ENCODE results near the gene PEX6. TPM values are rescaled to one million over a fixed set of nuclear protein-coding genes. Genes with fewer than 3 reads are reported as not detected.
"Not testable (repeated sequence)": the region's sequence is repeated elsewhere in the genome, so short reads cannot be mapped to it uniquely, and the experiment has no call there.

The PEX6 gene
- total RNA-seq, 1 donor from 2014 or later: 28.5 TPM

DNA sequence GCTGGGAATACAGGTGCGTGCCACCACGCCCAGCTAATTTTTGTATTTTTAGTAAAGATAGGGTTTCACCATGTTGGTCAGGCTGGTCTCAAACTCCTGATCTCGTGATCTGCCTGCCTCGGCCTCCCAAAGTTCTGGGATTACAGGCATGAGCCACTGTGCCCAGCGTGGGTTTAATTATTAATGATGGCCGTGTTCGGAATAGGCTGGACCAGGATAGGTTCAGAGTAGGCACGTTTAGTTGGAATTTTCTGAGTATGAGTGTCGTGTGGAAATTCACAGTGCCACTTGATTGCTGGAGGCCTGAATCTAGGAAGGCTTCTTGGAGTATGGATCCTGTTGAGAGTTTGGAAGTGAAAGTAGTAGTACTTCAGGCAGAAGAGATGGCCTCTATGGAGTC lies 19.2 kb upstream of the PEX6 start:
- intact Hi-C loops (cut with micrococcal nuclease): not testable (repeated sequence)

DNA sequence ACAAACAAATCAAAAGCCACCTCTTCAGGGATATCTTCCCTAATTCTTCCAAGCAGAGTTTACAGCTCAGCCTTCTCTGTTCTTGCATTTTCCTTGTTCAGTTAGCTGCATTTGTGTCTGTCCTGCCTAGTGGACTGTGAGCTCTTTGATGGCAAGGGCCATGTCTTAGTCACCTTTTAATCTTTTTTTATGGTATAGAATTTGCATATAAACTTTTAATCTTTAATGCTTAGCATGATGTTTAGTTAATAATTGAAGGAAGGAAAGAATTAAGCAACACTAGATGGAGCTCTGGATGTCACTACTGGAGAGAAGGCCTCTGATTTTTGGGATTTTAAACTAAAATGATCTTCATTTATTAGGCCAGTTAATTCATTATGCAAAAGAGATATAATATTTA lies 17.5 kb upstream of the PEX6 start:
- intact Hi-C loops (cut with micrococcal nuclease): no loop called here

- intact Hi-C loops (cut with micrococcal nuclease): no loop called here
Observed at GRCh38 chr6:42993445-42993844, 14.5 kb upstream of the PEX6 start.

GRCh38 chr6:42989923-42990322 lies 10.9 kb upstream of the PEX6 start:
- intact Hi-C loops (cut with micrococcal nuclease): no loop called here

DNA sequence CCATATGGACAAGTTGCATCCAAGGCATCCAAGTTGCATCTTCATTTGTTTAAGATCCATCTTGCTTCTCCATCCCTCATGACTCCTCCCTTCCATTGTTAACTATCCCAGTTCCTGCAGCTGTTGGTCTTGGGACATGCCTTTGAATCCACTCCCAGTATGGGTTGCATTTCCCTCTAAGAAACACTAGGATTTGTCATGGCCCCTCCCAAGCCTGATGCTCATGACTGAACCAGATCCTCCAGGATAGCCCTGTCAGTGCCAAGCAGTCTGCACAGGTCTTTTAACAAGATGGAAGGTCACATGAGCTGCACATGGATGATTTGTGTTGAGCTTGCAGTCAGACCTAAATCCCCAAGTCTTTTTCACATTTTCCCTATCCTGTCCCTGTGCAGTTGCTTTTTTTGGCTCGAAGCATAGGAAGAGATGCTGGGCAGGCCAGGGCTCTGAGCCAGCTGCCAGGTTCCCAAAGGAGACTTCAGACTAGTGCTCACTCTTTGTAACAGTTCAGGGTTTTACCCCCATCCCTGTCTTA lies 9.6 kb upstream of the PEX6 start:
- intact Hi-C loops (cut with micrococcal nuclease): no loop called here

GRCh38 chr6:42987533-42988451 lies 8.8 kb upstream of the PEX6 start:
- intact Hi-C loops (cut with micrococcal nuclease): no loop called here

DNA sequence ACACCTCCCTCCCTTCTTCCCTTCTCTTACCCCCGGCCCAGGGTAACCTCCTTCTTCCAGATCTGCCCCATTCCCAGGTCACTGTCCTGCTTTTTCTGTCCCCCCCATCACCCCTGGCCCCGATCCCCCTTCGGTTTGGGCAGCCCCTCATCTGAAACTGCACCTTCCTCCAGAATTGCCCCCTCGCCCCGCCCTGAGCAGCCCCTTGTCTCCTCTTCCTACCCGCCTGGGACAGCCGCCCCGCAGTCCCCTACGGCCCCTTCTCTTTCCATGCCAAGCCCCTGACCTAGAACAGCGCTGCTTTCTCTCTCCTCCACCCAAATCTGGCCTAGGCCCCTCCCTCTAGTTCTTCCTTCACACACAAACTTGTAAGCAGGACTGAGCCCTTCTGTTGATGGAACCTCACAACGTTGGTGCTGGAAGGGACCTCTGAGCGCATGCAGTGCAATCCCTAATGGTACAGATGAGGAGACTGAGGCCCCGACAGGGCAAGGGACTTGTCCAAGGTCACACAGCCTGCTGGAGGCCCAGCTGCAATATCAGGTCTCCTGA lies 6.0 kb upstream of the PEX6 start:
- intact Hi-C loops (cut with micrococcal nuclease): loop anchor here (1.0 to 2.0 kb wide), 3 partner anchors 29 to 68 kb away; partner anchors contain the start of genes CNPY3, CUL7 and KLHDC3

GRCh38 chr6:42984001-42984923 lies 5.3 kb upstream of the PEX6 start, which contains the start of gene PPP2R5D:
Gene PPP2R5D, plus strand, starts transcription at chr6:42984570. Its CDS starts 108 bp downstream, at chr6:42984678.
- intact Hi-C loops (cut with micrococcal nuclease): loop anchor here (1.0 to 2.0 kb wide), 3 partner anchors 30 to 69 kb away; partner anchors contain the start of genes CNPY3, CUL7 and KLHDC3

DNA sequence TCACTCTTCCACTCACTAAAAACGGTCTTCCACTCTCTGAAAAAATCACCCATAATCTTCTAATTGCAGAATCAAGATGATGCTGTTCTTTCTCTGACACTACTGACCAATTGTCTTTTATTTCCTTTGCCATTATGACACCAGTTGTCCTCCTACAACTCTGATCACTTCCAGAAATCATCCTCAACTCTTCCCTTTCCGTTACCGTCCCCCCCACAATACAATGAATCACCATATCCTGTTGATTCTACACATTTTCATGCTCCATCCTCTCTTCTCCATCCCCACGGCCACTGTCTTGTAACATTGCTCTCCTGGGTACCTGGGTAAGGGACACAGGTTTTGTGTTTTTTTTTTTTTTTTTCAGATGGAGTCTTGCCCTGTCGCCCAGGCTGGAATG lies 2.9 kb upstream of the PEX6 start:
- intact Hi-C loops (cut with micrococcal nuclease): no loop called here

GRCh38 chr6:42979523-42980177 lies 669 bp upstream of the PEX6 start:
- intact Hi-C loops (cut with micrococcal nuclease): loop anchor here (1.0 kb wide), 4 partner anchors 34 to 192 kb away; partner anchors contain the start of genes CNPY3, KLC4, MEA1 and MRPL2

GRCh38 chr6:42978487-42978838 lies 518 bp downstream of the PEX6 start:
- intact Hi-C loops (cut with micrococcal nuclease): no loop called here

DNA sequence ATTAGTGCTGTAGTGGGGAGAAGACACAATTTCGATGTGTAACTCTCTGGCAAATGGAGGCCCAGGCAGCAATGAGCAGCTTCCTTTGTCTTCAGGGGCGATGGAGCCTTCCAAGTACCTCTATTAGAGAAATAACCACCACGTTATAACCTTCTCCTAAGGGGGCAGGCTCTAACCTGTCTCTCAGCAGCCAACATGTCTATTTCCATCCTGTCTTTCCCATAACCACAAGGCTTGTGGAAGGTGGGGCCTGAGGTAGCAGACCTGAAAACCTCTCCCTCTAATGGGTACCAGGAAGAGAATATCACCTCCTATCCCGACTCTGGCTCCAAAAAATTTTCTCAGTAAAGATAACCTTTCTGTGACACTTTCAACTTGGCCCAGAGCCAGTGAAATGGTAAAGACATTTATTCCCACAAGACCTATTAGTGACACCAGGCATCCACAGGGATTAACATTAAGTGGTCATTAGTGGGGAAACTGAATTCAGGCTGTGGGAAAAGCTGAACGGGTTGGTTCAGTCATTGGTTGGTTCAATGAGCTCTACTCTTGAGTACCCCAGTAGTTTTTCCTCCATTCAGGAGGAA lies 4.0 kb downstream of the PEX6 start:
- intact Hi-C loops (cut with micrococcal nuclease): no loop called here

DNA sequence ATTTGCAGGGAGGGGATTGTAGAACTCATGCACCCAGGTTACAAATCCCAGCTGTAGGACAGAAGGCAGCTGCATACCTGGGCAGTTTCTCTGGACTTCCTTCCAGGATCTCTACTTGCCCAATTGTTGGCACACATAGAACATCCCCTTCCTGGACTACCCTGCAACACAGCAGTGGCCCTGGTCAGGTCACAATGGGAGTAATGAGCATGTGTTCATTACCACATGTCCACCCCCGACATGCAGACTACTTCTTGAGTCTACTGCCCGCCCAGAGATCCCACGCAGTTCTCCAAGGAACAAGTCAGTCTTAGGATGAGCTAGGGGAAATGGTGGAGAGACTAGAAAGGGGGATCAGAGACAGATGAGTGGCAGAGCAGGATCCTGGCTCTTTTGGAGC lies 5.1 kb downstream of the PEX6 start:
- intact Hi-C loops (cut with micrococcal nuclease): no loop called here

DNA sequence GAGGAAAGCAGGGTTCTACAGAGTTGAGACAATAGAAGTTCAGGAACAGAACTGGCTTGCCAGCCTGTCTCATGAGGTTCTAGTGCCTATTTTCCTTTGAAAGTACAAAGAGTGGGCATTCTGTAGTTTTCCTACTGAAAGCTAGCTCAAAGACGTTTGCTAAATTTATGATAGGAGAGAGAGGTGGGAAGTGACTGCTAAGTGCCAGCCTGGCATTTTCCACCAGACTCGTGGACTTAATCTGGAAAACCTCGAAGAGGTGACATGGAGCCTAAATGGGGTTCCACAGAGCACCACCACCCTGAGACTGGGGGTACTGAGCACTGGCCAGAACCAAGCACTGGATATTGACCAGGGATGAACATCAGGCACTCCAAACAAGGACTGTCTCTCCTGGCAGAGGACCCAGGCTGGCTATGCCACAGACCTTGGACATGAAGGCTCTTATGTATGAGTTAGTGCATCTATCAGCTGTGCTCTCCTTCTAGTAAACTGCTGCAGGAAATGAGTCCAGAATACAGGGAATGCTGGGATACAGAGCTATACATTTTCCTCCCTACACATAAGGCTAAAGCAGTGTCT lies 7.1 kb downstream of the PEX6 start:
- intact Hi-C loops (cut with micrococcal nuclease): no loop called here

DNA sequence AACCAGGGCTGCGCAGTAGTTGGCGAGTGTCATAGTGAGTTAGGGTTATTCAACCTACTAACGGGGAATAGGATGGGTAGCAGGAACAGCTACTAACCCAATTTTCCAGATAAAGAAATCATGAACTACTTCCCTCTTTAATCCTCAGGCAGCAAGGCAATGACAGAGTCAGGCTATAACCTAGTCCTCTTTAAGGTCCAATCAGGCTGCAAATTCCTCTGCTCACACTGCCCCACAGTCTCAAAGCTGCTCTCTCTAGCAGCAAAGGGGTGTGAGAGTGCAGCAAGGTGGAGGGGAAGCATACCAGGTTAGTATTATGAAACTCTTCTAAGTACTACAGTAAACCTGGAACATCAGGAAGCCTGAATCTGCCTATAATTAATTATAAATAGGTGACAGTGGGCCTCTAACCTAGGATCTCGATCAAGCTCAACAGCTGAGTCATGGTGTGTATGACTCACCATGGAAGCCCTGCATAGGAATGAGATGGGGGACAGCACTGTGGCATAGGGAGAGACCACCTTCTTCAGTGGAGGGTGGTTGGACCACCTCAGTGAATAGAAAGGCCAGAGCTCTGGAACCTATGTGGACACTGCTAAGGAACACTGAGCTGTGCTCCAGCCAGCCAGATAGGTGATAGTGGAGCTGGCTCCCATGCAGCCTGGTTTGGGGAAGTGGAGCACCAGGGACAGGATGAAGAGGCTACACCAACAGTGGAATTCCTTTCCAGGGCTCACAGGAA lies 7.9 kb downstream of the PEX6 start:
- intact Hi-C loops (cut with micrococcal nuclease): no loop called here

DNA sequence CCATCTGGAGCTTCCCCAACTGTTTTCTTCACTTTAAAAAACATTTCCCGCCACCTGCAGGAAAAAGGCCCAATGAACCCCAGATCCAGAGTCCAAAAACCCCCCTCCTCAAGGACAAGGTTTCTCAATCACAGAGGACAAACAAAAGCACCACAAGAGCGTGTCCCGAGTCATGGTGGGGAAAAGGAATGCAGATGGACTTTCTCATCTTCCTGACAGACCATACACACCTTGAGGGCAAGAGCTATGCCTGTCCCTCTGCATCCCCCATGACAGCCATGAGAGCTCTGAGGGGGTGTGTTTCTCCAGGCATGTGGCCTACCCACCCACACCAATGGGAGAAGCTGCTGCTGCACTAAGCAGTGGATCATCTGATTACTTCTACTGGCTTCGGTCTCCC lies 9.0 kb downstream of the PEX6 start:
- intact Hi-C loops (cut with micrococcal nuclease): no loop called here

- intact Hi-C loops (cut with micrococcal nuclease): no loop called here
Observed at GRCh38 chr6:42969431-42969830, 9.6 kb downstream of the PEX6 start.

- intact Hi-C loops (cut with micrococcal nuclease): no loop called here
Observed at GRCh38 chr6:42968783-42969182, 10.2 kb downstream of the PEX6 start.

DNA sequence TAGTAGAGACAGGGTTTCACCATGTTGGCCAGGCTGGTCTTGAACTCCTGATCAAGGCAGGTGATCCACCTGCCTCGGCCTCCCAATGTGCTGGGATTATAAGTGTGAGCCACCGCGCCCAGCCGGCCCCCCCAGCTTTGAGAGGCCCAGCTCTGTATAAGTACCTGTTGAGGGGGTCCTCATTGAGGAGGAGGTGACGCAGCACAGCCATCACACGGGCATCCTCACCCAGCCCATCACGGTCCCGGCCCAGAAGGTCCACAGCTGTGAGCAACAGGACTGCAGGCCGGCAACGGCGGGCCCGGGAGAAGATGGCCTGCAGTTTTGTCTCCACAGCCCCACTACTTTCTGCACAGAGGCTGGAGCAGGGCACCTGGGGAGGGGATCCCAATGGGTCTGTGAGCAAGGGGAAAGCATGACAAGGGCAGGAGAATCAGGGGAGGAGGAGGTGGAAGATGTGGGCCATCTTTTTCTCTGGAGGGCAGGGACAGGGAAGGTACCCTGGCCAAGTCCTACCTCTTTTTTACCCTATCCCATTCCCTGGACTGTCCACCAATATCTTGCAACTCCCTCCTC lies 10.8 kb downstream of the PEX6 start:
- intact Hi-C loops (cut with micrococcal nuclease): no loop called here

Data from T-helper 2 cell treated with Interferon-gamma antibody and Interleukin-4, amounts not matched to agents 100 ng/mL and 5 ng/mL, for 36 hours (primary cell).